GM18858 (cell line): ENCODE results near the gene SMPX.

Source experiments
- ATAC-seq: cut with Tn5 transposase; IDR thresholded peaks from one replicate; pipeline ENCODE4 v1.9.1; 2021; ENCODE audit not compliant: unreplicated experiment

The SMPX gene

GRCh38 chrX:21658746-21659145, 99.2 kb downstream of the SMPX start:
- no peak for ATAC-seq

GRCh38 chrX:21658152-21658737, 99.7 kb downstream of the SMPX start, which contains the start of gene KLHL34:
TSS of gene KLHL34 (minus strand) at chrX:21658330. CDS start at chrX:21657788, 542 bp downstream.
- no peak for ATAC-seq

- ATAC-seq = no peak
Measured at GRCh38 chrX:21657318-21658151, 100.4 kb downstream of the SMPX start.

GRCh38 chrX:21656587-21657317, 101.2 kb downstream of the SMPX start:
- ATAC-seq = no peak
